Measurements from ENCODE around the gene KIDINS220.

KIDINS220 gene

GRCh38 chr2:8692783-8693156 is 144.6 kb downstream of the KIDINS220 start:
- H3K4me3 ChIP-seq (ENCODE audit: low read depth, low read length), result peak overlapping the region; percentile 73
- TF ChIP-seq CTCF (IDR thresholded peaks at IDR 0.05; ENCODE audit: low read depth, low read length), result no peak
- DNase-seq, result no peak
- H3K9me3 ChIP-seq, result no peaks in the 10 kb centered on the region
- H3K36me3 ChIP-seq, result no peaks in the 10 kb centered on the region
- no peaks in the 10 kb centered on the region for H3K27me3 ChIP-seq
- 0 out of 2 replicates have a peak, but pooled peaks cover 3% of the 10 kb centered on the region for H3K4me1 ChIP-seq

- H3K9me3 ChIP-seq, result no peaks in the 10 kb centered on the region
- H3K4me1 ChIP-seq, result 0 out of 2 replicates have a peak, but pooled peaks cover 3% of the 10 kb centered on the region
- H3K36me3 ChIP-seq, result no peaks in the 10 kb centered on the region
- no peak for TF ChIP-seq CTCF (IDR thresholded peaks at IDR 0.05; ENCODE audit: low read depth, low read length)
- no peak for DNase-seq
- H3K27me3 ChIP-seq, result no peaks in the 10 kb centered on the region
- H3K4me3 ChIP-seq (ENCODE audit: low read depth, low read length), result no peak overlapping the region
Measured at GRCh38 chr2:8691859-8692437, 145.5 kb downstream of the KIDINS220 start.

- peak; percentile 72 for TF ChIP-seq CTCF (IDR thresholded peaks at IDR 0.05; ENCODE audit: low read depth, low read length)
- no peaks in the 10 kb centered on the region for H3K27me3 ChIP-seq
- peak; percentile 86 for DNase-seq
- H3K4me1 ChIP-seq, result peaks cover 3% of the 10 kb centered on the region; the same call in 1 of the 2 replicates
- H3K9me3 ChIP-seq, result no peaks in the 10 kb centered on the region
- H3K36me3 ChIP-seq, result peaks cover 14% of the 10 kb centered on the region
- H3K4me3 ChIP-seq (ENCODE audit: low read depth, low read length), result peak overlapping the region; percentile 83
Measured at GRCh38 chr2:8685697-8686358, 151.6 kb downstream of the KIDINS220 start.

GRCh38 chr2:8684878-8685696 is 152.3 kb downstream of the KIDINS220 start:
- Histone ChIP-seq H3K36me3 (peaks cover 14% of the 10 kb centered on the region), H3K9me3 (no peaks in the 10 kb centered on the region), H3K27me3 (no peaks in the 10 kb centered on the region), H3K4me1 (peaks cover 3% of the 10 kb centered on the region; the same call in 1 of the 2 replicates), H3K4me3 (ENCODE audit: low read depth, low read length) (peak overlapping the region; percentile 83)
- DNase-seq, result peak; percentile 70
- TF ChIP-seq CTCF (IDR thresholded peaks at IDR 0.05; ENCODE audit: low read depth, low read length), result no peak

- DNase-seq, result peak; percentile 48
- H3K4me1 ChIP-seq, result peaks cover 3% of the 10 kb centered on the region; the same call in 1 of the 2 replicates
- no peak for TF ChIP-seq CTCF (IDR thresholded peaks at IDR 0.05; ENCODE audit: low read depth, low read length)
- peaks cover 14% of the 10 kb centered on the region for H3K36me3 ChIP-seq
- H3K9me3 ChIP-seq, result no peaks in the 10 kb centered on the region
- no peaks in the 10 kb centered on the region for H3K27me3 ChIP-seq
- H3K4me3 ChIP-seq (ENCODE audit: low read depth, low read length), result peak overlapping the region; percentile 83
Measured at GRCh38 chr2:8684540-8684877, 152.9 kb downstream of the KIDINS220 start.

All from BE2C (cell line).